Lower leg skin (tissue), 4 donors: ENCODE data around the gene CCNT1. TPM values are rescaled to one million over a fixed set of nuclear protein-coding genes. Genes with fewer than 3 reads are reported as not detected.

Experiments
- DNase-seq, 2 donors: peaks; one replicate each; pipeline ENCODE4 v3.0.0-alpha.2; 2019; ENCODE audit warnings: low spot score in 2 of 2
- H3K4me3 ChIP-seq: fragments of 200-600 bp; sonication (generic); 2 replicates; pipeline ENCODE4 v1.5.1; 2017; ENCODE audit warnings: mild to moderate bottlenecking, low read depth; ENCODE audit not compliant: poor library complexity, severe bottlenecking
- CTCF ChIP-seq, 3 donors: fragments of 450-650 bp; IDR thresholded peaks; one replicate each; pipeline ENCODE4 v1.5.1; 2016; ENCODE audit warnings: antibody characterized with exemption in 3 of 3, mild to moderate bottlenecking in 3 of 3, moderate library complexity in 2 of 3
- POLR2A ChIP-seq, 2 donors: fragments of 450-650 bp; IDR thresholded peaks; one replicate each; pipeline ENCODE4 v1.6.1; 2016 to 2017; ENCODE audit warnings: antibody characterized with exemption in 2 of 2, mild to moderate bottlenecking in 1 of 2, moderate library complexity in 1 of 2
- WGBS, 2 donors: methylation state at CpG; one replicate each; pipeline ENCODE4 v1.1.5; 2018; 5-methylcytosine and 5-hydroxymethylcytosine counted together
- intact Hi-C: fragments of 100-400 bp; cut with DNase I; formaldehyde crosslinking; loops from one replicate; pipeline ENCODE4 v1.15.0; 2023; ENCODE audit warnings: low total_unique reads
- total RNA-seq, 4 donors: library from RNA; depleted of rRNA; stranded (reverse); fragments of >200 nt; gene quantifications; one replicate each; pipeline ENCODE4 v1.1.0, GENCODE V29; 2016

The CCNT1 gene
- total RNA-seq = 10 to 100 TPM; 19.3 to 34.9 (median 31.5) TPM

GRCh38 chr12:48716493-48717251 lies at the start of gene CCNT1:
CCNT1 (minus strand) TSS chr12:48716707; CDS start chr12:48716675, 32 bp downstream.
- DNase-seq = peak; percentile 99 to 100
- H3K4me3 ChIP-seq = peak within 1 kb of the TSS; percentile 68
- WGBS, 2 donors = 1% methylated on average over 55 to 61 of the region's 61 CpGs
- intact Hi-C loops = no loop called here
- TF ChIP-seq CTCF (IDR thresholded peaks at IDR 0.05) (peak in 1 of 3 donors; percentile 14), POLR2A (IDR thresholded peaks at IDR 0.05) (peak in 1 of 2 donors; percentile 57)

- TF ChIP-seq POLR2A (IDR thresholded peaks at IDR 0.05) (no peak), CTCF (IDR thresholded peaks at IDR 0.05) (no peak)
- intact Hi-C loops = no loop called here
- H3K4me3 ChIP-seq = no peak overlapping the region
- DNase-seq = no peak
- 73 to 74% methylated on average over 5 of the region's 5 CpGs for WGBS, 2 donors
Observed at GRCh38 chr12:48765753-48766162, 49.3 kb upstream of the CCNT1 start.

DNA sequence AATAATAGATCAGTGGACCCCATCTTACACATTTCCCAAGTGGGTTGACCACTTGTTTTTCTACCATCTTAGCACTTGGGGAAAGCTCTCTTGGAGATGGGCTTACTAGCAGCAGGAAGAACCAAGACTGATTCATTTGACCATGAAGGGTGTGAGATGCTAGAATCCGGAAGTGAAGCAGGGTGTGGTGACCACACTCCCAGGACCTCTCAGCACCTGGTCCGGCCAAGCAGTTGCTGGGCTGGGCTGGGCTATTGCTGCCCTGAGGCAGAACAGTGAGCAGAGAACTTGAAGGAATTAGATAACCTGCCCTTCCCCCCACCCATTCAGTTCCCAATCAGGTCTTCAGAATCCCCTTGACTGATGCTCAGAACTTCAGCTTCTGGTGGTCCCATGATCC lies 48.0 kb upstream of the CCNT1 start:
- no peak overlapping the region for H3K4me3 ChIP-seq
- TF ChIP-seq CTCF (IDR thresholded peaks at IDR 0.05) (no peak), POLR2A (IDR thresholded peaks at IDR 0.05) (no peak)
- no peak for DNase-seq
- intact Hi-C loops = no loop called here
- 62 to 75% methylated on average over 2 of the region's 2 CpGs for WGBS, 2 donors

DNA sequence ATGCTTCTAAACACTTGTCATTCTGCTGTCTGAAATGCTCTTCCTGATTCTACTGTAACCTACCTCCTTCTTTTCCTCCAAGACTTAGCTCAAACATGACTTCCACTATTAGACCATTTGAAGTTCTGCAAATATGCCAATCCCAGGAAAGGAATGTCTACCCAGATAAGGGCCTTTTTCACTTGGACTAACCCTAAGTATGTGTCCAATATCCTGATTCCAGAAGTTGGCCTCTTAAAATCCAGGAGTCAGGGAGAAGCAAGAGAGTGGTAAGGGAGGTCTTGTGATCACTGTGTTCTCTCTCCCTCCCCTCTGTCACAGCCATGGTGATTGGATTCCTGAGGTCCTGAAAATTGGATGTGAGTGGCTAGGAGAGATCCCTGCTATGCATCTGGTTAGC lies 42.2 kb upstream of the CCNT1 start:
- no peak overlapping the region for H3K4me3 ChIP-seq
- intact Hi-C loops = no loop called here
- DNase-seq = no peak
- TF ChIP-seq POLR2A (IDR thresholded peaks at IDR 0.05) (no peak), CTCF (IDR thresholded peaks at IDR 0.05) (no peak)

- H3K4me3 ChIP-seq = no peak overlapping the region
- WGBS, 2 donors = 67 to 69% methylated on average over 4 of the region's 4 CpGs
- intact Hi-C loops = no loop called here
- no peak for DNase-seq
- TF ChIP-seq POLR2A (IDR thresholded peaks at IDR 0.05) (no peak), CTCF (IDR thresholded peaks at IDR 0.05) (no peak)
Observed at GRCh38 chr12:48758186-48758585, 41.7 kb upstream of the CCNT1 start.
